Measurements from ENCODE around the gene PNMA8C. TPM values are rescaled to one million over a fixed set of nuclear protein-coding genes. Genes with fewer than 3 reads are reported as not detected.

Gene PNMA8C
- total RNA-seq, 4 donors from 2014 or later: 0.13 TPM; not detected in 3

GRCh38 chr19:46392837-46393236 lies 35.9 kb downstream of the PNMA8C start:
- no peak for DNase-seq (ENCODE audit: low spot score in 2 of 2)
- no peak overlapping the region for H3K4me3 ChIP-seq
- peaks cover 41% of the 10 kb centered on the region for H3K36me3 ChIP-seq
- no peaks in the 10 kb centered on the region for H3K27me3 ChIP-seq
- 32% methylated on average over 4 of the region's 4 CpGs for WGBS
- no peak overlapping the region for H3K27ac ChIP-seq
- H3K9me3 ChIP-seq: no peaks in the 10 kb centered on the region
- TF ChIP-seq EP300 (IDR thresholded peaks at IDR 0.05): no peak
- TF ChIP-seq, protein P1, sequence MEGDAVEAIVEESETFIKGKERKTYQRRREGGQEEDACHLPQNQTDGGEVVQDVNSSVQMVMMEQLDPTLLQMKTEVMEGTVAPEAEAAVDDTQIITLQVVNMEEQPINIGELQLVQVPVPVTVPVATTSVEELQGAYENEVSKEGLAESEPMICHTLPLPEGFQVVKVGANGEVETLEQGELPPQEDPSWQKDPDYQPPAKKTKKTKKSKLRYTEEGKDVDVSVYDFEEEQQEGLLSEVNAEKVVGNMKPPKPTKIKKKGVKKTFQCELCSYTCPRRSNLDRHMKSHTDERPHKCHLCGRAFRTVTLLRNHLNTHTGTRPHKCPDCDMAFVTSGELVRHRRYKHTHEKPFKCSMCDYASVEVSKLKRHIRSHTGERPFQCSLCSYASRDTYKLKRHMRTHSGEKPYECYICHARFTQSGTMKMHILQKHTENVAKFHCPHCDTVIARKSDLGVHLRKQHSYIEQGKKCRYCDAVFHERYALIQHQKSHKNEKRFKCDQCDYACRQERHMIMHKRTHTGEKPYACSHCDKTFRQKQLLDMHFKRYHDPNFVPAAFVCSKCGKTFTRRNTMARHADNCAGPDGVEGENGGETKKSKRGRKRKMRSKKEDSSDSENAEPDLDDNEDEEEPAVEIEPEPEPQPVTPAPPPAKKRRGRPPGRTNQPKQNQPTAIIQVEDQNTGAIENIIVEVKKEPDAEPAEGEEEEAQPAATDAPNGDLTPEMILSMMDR (IDR thresholded peaks at IDR 0.05): no peak
- TF ChIP-seq POLR2AphosphoS5 (IDR thresholded peaks at IDR 0.05): no peak
- TF ChIP-seq POLR2A (IDR thresholded peaks at IDR 0.05): no peak
- peaks cover 11% of the 10 kb centered on the region for H3K4me1 ChIP-seq

DNA sequence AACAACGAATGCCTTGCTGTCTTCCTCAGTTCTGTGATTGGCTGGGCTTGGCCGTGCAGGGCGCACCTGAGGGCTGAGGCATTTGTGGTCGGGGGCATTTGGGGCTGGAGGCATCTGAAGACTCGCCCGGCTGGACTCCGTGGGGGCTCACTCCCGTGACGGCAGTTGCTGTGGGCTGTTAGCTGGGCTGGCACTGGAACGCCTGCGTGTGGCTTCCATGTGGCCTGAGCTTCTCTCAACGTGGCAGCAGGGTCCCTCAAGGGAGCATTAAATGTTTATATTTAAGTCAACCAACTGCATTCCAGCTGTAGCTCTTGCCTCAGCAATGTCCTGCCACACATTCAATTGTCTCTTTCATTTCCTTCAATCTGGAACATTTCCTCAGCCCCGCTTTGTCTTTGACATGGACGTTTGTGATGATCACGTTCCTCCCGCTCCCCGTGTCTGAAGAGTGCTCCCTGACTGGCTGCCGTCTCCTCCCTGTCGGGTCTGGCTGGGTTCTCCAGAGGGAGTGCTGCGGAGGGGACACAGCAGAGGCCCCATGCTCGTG lies 36.4 kb downstream of the PNMA8C start:
- no peak overlapping the region for H3K4me3 ChIP-seq
- DNase-seq (ENCODE audit: low spot score in 2 of 2): peak in 1 of 2 donors; percentile 59
- H3K9me3 ChIP-seq: no peaks in the 10 kb centered on the region
- 60% methylated on average over 20 of the region's 21 CpGs for WGBS
- peaks cover 11% of the 10 kb centered on the region for H3K4me1 ChIP-seq
- H3K36me3 ChIP-seq: peaks cover 46% of the 10 kb centered on the region
- peak overlapping the region; percentile 28 for H3K27ac ChIP-seq
- TF ChIP-seq EP300 (IDR thresholded peaks at IDR 0.05): no peak
- TF ChIP-seq POLR2AphosphoS5 (IDR thresholded peaks at IDR 0.05): no peak
- TF ChIP-seq, protein P1 (IDR thresholded peaks at IDR 0.05): no peak
- no peak for TF ChIP-seq POLR2A (IDR thresholded peaks at IDR 0.05)
- H3K27me3 ChIP-seq: no peaks in the 10 kb centered on the region

- peak in 1 of 2 donors; percentile 65 for DNase-seq (ENCODE audit: low spot score in 2 of 2)
- TF ChIP-seq, protein P1 (IDR thresholded peaks at IDR 0.05): no peak
- H3K27ac ChIP-seq: peak overlapping the region; percentile 35
- 85% methylated on average over 25 of the region's 33 CpGs for WGBS
- H3K36me3 ChIP-seq: peaks cover 53% of the 10 kb centered on the region
- H3K4me1 ChIP-seq: peaks cover 11% of the 10 kb centered on the region
- no peaks in the 10 kb centered on the region for H3K27me3 ChIP-seq
- no peaks in the 10 kb centered on the region for H3K9me3 ChIP-seq
- no peak overlapping the region for H3K4me3 ChIP-seq
These were observed 37.2 kb downstream of the PNMA8C start for GRCh38 chr19:46391296-46392251.

DNA sequence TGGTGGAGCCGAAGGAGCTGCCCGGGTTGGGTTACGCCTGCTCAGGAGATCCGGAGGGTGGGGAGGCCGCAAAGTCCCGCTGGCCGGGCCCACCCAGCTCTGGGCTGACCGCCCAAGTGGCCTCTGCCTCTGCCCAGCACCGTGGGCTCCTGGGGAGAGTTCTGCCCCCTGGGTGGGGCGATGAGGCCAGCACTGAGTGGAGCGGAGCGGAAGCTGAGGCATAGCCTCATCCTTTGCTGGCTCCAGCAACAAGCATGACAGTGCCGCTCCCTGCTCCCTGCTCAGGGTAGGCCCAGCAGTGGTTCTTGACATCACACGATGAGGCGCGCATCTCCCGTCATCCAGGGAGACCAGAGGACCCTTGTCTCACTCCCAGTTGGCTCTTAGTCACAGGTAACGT lies 37.9 kb downstream of the PNMA8C start:
- Histone ChIP-seq H3K9me3 (no peaks in the 10 kb centered on the region), H3K4me1 (peaks cover 15% of the 10 kb centered on the region), H3K4me3 (no peak overlapping the region), H3K27me3 (no peaks in the 10 kb centered on the region), H3K36me3 (peaks cover 58% of the 10 kb centered on the region), H3K27ac (peak overlapping the region; percentile 35)
- TF ChIP-seq POLR2A (IDR thresholded peaks at IDR 0.05) (no peak), EP300 (IDR thresholded peaks at IDR 0.05) (no peak), POLR2AphosphoS5 (IDR thresholded peaks at IDR 0.05) (no peak)
- TF ChIP-seq, protein P1 (IDR thresholded peaks at IDR 0.05): no peak
- WGBS: 73% methylated on average over 11 of the region's 18 CpGs
- DNase-seq (ENCODE audit: low spot score in 2 of 2): peak in 1 of 2 donors; percentile 65
